NT2/D1 (cell line): ENCODE data around the gene PATZ1.

Experiments used
- YY1 ChIP-seq: IDR thresholded peaks from 2 replicates; pipeline ENCODE4 v1.6.1; 2011; ENCODE audit not compliant: insufficient read length, insufficient read depth
- ZNF274 ChIP-seq: IDR thresholded peaks from 2 replicates; pipeline ENCODE4 v1.6.1; 2011; ENCODE audit warnings: mild to moderate bottlenecking, low read depth, low read length

GRCh38 chr22:31295360-31295759 lies 50.8 kb downstream of the PATZ1 start:
- TF ChIP-seq YY1 (no peak), ZNF274 (no peak)
